Endothelial cell of umbilical vein (primary cell): ENCODE results near the gene ZNF775. TPM values are rescaled to one million over a fixed set of nuclear protein-coding genes. Genes with fewer than 3 reads are reported as not detected.

Source experiments
- BruUV-seq: library from RNA; stranded (reverse); fragments of 400-500 nt; replicated peaks from 2 replicates; lab custom pipeline; 2021; lab: Mats Ljungman, UMichigan
- CTCF ChIA-PET: fragments of 300-600, 350-600 bp; sonication (Branson Sonifier 250); formaldehyde crosslinking; loops from one replicate; lab custom pipeline; 2021; ENCODE audit warnings: antibody characterized with exemption, inconsistent platforms; lab: Charles Lee
- POLR2A ChIA-PET: fragments of 300-600, 350-600 bp; sonication (Branson Sonifier 250); formaldehyde crosslinking; loops from one replicate; lab custom pipeline; 2021; ENCODE audit warnings: antibody characterized with exemption, inconsistent platforms; lab: Charles Lee
- DNase-seq: peaks from one replicate; pipeline ENCODE4 v3.0.0-alpha.2; 2011; ENCODE audit warnings: low read depth, low spot score
- FAIRE-seq: peaks from 2 replicates; lab custom pipeline; 2011; peaks lifted over from hg19 to GRCh38; lab: Jason Lieb, UNC
- H2AFZ ChIP-seq: 2 replicates; pipeline ENCODE4 v1.6.0; 2012; ENCODE audit warnings: low read depth, low read length, control low read depth, inconsistent platforms
- H3K27ac ChIP-seq: 2 replicates; pipeline ENCODE4 v1.5.1; 2011; ENCODE audit warnings: low read depth, mild to moderate bottlenecking, control low read depth, low read length, moderate library complexity; ENCODE audit not compliant: insufficient read depth
- H3K27me3 ChIP-seq, 2 experiments: 2 replicates each; pipeline versions ENCODE4 v1.6.0 to v1.6.1; 2011; ENCODE audit warnings: low read length in 2 of 2, mixed read lengths in 1 of 2; ENCODE audit not compliant: control insufficient read depth in 2 of 2, insufficient read depth in 2 of 2
- H3K36me3 ChIP-seq, 2 experiments: 2 replicates in 1 of 2; 3 replicates in 1 of 2; pipeline ENCODE4 v1.5.1; 2011; ENCODE audit warnings: low read length in 2 of 2, mild to moderate bottlenecking in 1 of 2, moderate library complexity in 1 of 2; ENCODE audit not compliant: control insufficient read depth in 2 of 2, insufficient read depth in 2 of 2; ENCODE audit errors: extremely low read depth in 1 of 2
- H3K4me1 ChIP-seq: 3 replicates; pipeline ENCODE4 v1.5.1; 2011; ENCODE audit warnings: mild to moderate bottlenecking, low read length; ENCODE audit not compliant: control insufficient read depth, insufficient read depth; ENCODE audit errors: extremely low read depth
- H3K4me2 ChIP-seq: 2 replicates; pipeline ENCODE4 v1.6.1; 2011; ENCODE audit warnings: low read length, control low read depth, mixed read lengths; ENCODE audit not compliant: insufficient read depth
- H3K4me3 ChIP-seq, 3 experiments: fragments of 200-600 bp in 1 of 3; sonication (generic), shearing (Covaris generic) in 1 of 3; replicated peaks in 1 of 3; 2 replicates each; pipeline ENCODE4 v1.5.1; 2011 to 2016; ENCODE audit warnings: control low read depth in 3 of 3, low read length in 3 of 3, mild to moderate bottlenecking in 2 of 3, inconsistent platforms in 1 of 3, low read depth in 1 of 3, moderate library complexity in 1 of 3; ENCODE audit not compliant: insufficient read depth in 1 of 3
- H3K79me2 ChIP-seq: 2 replicates; pipeline ENCODE4 v1.6.0; 2012; ENCODE audit warnings: low read length, inconsistent platforms; ENCODE audit not compliant: control insufficient read depth, insufficient read depth
- H3K9ac ChIP-seq: replicated peaks from 2 replicates; pipeline ENCODE3; 2011; ENCODE audit warnings: low read length, control low read depth; ENCODE audit not compliant: insufficient read depth; ENCODE audit errors: extremely low read depth
- H3K9me1 ChIP-seq: replicated peaks from 3 replicates; pipeline ENCODE4 v1.6.0; 2011; ENCODE audit warnings: mild to moderate bottlenecking, low read length; ENCODE audit not compliant: control insufficient read depth, insufficient read depth; ENCODE audit errors: extremely low read depth
- H3K9me3 ChIP-seq: replicated peaks from 2 replicates; pipeline ENCODE4 v1.5.1; 2012; ENCODE audit warnings: low read length, inconsistent platforms; ENCODE audit not compliant: control insufficient read depth, insufficient read depth
- H4K20me1 ChIP-seq: replicated peaks from 2 replicates; pipeline ENCODE3; 2011; ENCODE audit warnings: mild to moderate bottlenecking, low read length; ENCODE audit not compliant: control insufficient read depth, insufficient read depth; ENCODE audit errors: extremely low read depth
- EZH2 ChIP-seq: IDR thresholded peaks from 2 replicates; pipeline ENCODE4 v1.6.1; 2012; ENCODE audit warnings: borderline replicate concordance, low read depth, mild to moderate bottlenecking, moderate library complexity, low read length, inconsistent platforms; ENCODE audit not compliant: severe bottlenecking
- GATA2 ChIP-seq: IDR thresholded peaks from 2 replicates; pipeline ENCODE4 v1.7.0; 2011; ENCODE audit warnings: low read depth, mild to moderate bottlenecking, moderate library complexity, mixed read lengths, low read length; ENCODE audit not compliant: insufficient read length, insufficient read depth
- JUN ChIP-seq: IDR thresholded peaks from 2 replicates; pipeline ENCODE4 v1.6.1; 2011; ENCODE audit warnings: borderline replicate concordance, low read depth; ENCODE audit not compliant: insufficient read length, insufficient read depth
- MYC ChIP-seq: IDR thresholded peaks from one replicate; pipeline ENCODE4 v1.6.1; 2011; ENCODE audit warnings: mild to moderate bottlenecking, low read depth, low read length
- POLR2A ChIP-seq: IDR thresholded peaks from 2 replicates; pipeline ENCODE4 v1.6.1; 2012; ENCODE audit warnings: low read depth, mild to moderate bottlenecking, control low read depth, low read length
- POLR2AphosphoS5 ChIP-seq: IDR thresholded peaks from 2 replicates; pipeline ENCODE4 v1.6.1; 2012; ENCODE audit warnings: low read depth, mild to moderate bottlenecking, control low read depth, low read length, moderate library complexity; ENCODE audit not compliant: insufficient read depth
- dilution Hi-C: fragments of 300-500 bp; cut with MboI; formaldehyde crosslinking; loops from one replicate; pipeline ENCODE4 v1.15.0; 2019; ENCODE audit warnings: low sequenced_read_pairs; ENCODE audit not compliant: extremely low pct_ligation_motif_present
- intact Hi-C: fragments of 100-400 bp; cut with micrococcal nuclease; formaldehyde crosslinking; loops from one replicate; pipeline ENCODE4 v1.10.0; 2022
- polyA plus RNA-seq, 4 experiments: library from polyadenylated mRNA; depleted of rRNA in 3 of 4; stranded (reverse) in 3 of 4; unstranded in 1 of 4; fragments of >200 nt; gene quantifications; 2 replicates each; pipeline versions ENCODE4 v1.2.1 to v1.2.3, GENCODE V29; 2011 to 2012; ENCODE audit warnings: missing spikeins in 1 of 4
- total RNA-seq: library from RNA; stranded (reverse); gene quantifications from 2 replicates; pipeline ENCODE4 v1.2.3, GENCODE V29; 2021
- TF ChIP-seq, protein P1 (sequence below), 2 donors: IDR thresholded peaks; 1 replicate in 1 of 2; 2 replicates in 1 of 2; pipeline ENCODE4 v1.5.1; 2011; ENCODE audit warnings: low read length in 2 of 2, mild to moderate bottlenecking in 2 of 2, moderate library complexity in 2 of 2, control low read depth in 1 of 2, inconsistent platforms in 1 of 2, low read depth in 1 of 2; ENCODE audit not compliant: insufficient read depth in 1 of 2; ENCODE audit errors: extremely low read depth in 1 of 2

The ZNF775 gene
- total and polyA plus RNA-seq, 2 donors (not counting 3 experiments of a cell fraction or from before 2014, with no cell fraction given) = 5.8 to 8.3 TPM

DNA sequence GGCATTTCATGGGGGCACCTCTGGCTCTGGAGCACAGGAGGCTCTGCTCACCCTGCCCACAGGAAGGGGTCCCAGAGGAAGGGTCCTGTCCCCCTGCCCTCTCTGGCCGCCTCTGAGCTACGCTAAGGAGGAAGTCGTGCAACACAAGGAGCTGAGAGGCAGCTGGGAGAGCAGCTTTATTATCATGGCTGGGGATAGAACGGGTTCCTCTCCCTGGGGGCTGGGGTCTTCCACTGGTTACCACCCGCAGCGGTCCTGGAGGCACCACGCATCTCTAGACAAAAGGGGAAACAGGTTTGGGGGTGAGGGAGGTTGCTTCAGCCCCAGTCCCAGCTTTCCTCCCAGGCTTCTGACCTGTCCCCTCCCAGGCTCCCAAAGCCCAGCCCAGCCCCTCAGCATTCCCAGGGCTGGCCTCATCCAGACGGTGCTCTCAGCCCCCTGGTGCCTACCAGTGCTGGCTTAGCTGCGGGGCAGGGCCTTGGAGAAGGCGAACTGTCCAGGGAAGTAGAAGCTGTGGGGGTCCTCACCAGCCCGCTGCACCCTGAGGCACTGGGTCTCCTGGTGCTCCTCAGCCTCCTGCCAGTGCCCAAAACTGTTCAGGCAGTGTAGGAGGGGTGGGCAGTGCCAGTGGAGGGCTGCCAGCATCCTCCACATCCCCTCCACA, 40.8 kb upstream of the ZNF775 start:
- H3K79me2 ChIP-seq = no peaks in the 10 kb centered on the region
- ChIA-PET POLR2A (no interaction called here), CTCF (interaction anchor here (0.6 kb wide), 1 partner anchor 417 kb away, joined by 3 read pairs; no protein-coding TSS in a partner anchor)
- FAIRE-seq (no peak), DNase-seq (no peak)
- peaks cover 23 to 30% of the 10 kb centered on the region in 2 experiments for H3K27me3 ChIP-seq
- no TSS peak for BruUV-seq
- no peak overlapping the region for H3K27ac ChIP-seq
- no peaks in the 10 kb centered on the region for H3K4me1 ChIP-seq
- no peak overlapping the region for H3K4me2 ChIP-seq
- H3K9me1 ChIP-seq = no peaks in the 10 kb centered on the region
- no peak overlapping the region for H3K4me3 ChIP-seq
- no peak overlapping the region for H3K9ac ChIP-seq
- no peak overlapping the region for H2AFZ ChIP-seq
- no peaks in the 10 kb centered on the region for H3K9me3 ChIP-seq
- no peaks in the 10 kb centered on the region for H4K20me1 ChIP-seq
- dilution Hi-C loops = no loop called here
- intact Hi-C loops = no loop called here
- no peaks in the 10 kb centered on the region for H3K36me3 ChIP-seq
- TF ChIP-seq GATA2 = no peak

DNA sequence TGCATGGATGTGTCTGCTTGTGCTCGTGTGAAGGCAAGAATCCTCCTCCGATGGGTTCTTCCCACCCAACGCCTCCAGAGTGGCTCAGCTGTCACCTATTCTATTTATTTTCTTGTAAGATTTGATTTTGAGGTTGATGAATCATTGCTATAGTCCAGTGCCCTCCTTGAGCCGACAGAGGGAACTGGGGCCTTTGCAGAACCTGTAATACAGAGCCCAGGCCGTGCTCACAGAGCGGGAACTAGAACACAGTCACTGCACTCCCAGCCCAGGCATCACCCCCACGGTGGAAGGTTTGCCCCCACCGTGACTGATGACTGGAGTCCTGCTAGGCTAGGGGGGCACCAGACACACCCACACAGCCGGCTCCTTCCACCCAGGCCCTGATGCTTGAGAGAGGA, 39.7 kb upstream of the ZNF775 start:
- Histone ChIP-seq H3K9me3 (no peaks in the 10 kb centered on the region), H4K20me1 (no peaks in the 10 kb centered on the region), H3K4me2 (no peak overlapping the region), H3K4me3 (no peak overlapping the region), H3K9ac (no peak overlapping the region), H3K27me3 (peaks cover 28 to 35% of the 10 kb centered on the region in 2 experiments), H3K4me1 (no peaks in the 10 kb centered on the region), H3K36me3 (no peaks in the 10 kb centered on the region), H2AFZ (no peak overlapping the region), H3K9me1 (no peaks in the 10 kb centered on the region), H3K79me2 (no peaks in the 10 kb centered on the region), H3K27ac (no peak overlapping the region)
- ChIA-PET POLR2A (no interaction called here), CTCF (no interaction called here)
- DNase-seq = no peak
- intact Hi-C loops = no loop called here
- dilution Hi-C loops = no loop called here
- no peak for FAIRE-seq
- no peak for TF ChIP-seq EZH2
- no peak for TF ChIP-seq POLR2AphosphoS5
- TF ChIP-seq, protein P1, sequence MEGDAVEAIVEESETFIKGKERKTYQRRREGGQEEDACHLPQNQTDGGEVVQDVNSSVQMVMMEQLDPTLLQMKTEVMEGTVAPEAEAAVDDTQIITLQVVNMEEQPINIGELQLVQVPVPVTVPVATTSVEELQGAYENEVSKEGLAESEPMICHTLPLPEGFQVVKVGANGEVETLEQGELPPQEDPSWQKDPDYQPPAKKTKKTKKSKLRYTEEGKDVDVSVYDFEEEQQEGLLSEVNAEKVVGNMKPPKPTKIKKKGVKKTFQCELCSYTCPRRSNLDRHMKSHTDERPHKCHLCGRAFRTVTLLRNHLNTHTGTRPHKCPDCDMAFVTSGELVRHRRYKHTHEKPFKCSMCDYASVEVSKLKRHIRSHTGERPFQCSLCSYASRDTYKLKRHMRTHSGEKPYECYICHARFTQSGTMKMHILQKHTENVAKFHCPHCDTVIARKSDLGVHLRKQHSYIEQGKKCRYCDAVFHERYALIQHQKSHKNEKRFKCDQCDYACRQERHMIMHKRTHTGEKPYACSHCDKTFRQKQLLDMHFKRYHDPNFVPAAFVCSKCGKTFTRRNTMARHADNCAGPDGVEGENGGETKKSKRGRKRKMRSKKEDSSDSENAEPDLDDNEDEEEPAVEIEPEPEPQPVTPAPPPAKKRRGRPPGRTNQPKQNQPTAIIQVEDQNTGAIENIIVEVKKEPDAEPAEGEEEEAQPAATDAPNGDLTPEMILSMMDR (IDR thresholded peaks at IDR 0.05; ENCODE audit: extremely low read depth in 1 of 2, insufficient read depth in 1 of 2, low read depth in 1 of 2, low read length in 2 of 2) = no peak
- no peak for TF ChIP-seq JUN
- TF ChIP-seq GATA2 = no peak
- TF ChIP-seq POLR2A = no peak
- no peak for TF ChIP-seq MYC
- no TSS peak for BruUV-seq
